Astrocyte of the hippocampus (primary cell): ENCODE data around the gene NKTR.
A peak's percentile ranks its signal among the peaks of the same experiment; 100 is the strongest.

Experiments used
- DNase-seq: peaks from one replicate; pipeline ENCODE4 v3.0.0; 2011; ENCODE audit warnings: low read depth, low spot score

Gene NKTR

DNA sequence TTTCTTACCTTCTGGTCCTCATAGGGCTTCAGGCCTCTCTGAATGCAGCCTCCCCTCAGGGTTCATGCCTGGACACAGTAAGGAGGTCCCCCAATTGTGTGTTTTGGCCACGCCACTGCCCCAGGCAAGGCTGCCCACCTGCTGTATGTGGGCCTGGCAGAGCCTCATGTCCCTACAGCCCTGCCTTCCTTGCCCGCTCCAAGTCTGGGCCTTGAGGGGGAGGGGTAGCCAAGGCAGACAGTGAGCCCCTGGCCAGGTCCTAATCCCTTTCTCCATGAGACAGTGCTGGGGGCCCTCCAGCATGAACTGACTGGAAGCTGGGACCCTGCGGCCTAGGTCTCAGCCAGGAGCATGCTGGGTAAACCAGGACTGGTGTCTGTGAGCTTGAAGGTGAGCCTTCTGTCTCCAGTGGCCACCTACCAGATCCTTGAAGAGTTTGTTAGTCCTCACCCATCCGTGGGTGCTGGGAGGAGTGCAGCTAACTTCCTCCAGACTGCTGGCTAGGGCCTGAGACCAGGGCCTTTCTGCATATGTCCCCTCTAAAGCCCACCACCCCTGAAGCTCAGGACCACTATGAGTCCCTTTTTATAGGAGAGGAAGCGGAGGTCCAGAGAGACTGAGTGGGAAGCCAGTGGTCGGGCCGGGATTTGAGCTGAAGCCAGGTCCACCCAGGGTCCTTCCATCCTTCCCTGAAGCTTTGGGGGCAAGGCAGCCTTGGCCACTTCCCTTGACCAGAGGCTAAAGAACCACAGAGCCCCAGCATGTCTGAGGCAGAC, 61.7 kb downstream of the NKTR start:
- DNase-seq: no peak

DNA sequence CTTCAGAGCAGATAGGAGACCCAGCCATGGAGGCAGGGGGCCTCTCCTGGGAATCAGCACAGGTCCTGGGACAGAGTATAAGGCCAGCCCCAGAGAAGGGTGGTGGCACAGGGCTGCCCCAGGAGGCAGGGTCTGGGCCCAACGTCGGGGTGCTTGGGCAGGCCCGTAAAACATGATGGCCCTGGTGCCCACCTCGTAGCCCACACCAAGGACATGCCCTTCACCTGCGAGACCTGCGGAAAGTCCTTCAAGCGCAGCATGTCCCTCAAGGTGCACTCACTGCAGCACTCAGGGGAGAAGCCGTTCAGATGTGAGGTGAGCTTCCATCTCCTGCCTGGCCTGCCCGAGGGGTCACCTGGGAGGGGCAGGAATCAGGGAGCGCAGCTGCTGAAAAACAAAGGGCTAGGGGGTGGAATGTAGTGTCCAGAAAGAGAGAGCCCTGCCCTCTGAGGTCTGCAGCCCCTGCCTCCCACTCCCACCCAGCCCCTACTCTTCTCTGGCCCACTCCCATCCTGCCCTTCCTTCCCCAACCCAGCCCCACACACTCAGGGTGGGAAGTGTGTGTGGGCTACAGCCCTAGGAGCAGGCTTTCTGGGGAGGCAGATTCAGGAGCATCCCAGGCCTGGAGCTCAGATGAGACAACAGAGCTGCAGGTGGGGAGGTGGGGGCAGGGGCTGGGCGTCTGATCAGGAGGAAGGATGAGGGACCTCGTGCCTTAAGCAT, 62.5 kb downstream of the NKTR start:
- peak; percentile 0 for DNase-seq

DNA sequence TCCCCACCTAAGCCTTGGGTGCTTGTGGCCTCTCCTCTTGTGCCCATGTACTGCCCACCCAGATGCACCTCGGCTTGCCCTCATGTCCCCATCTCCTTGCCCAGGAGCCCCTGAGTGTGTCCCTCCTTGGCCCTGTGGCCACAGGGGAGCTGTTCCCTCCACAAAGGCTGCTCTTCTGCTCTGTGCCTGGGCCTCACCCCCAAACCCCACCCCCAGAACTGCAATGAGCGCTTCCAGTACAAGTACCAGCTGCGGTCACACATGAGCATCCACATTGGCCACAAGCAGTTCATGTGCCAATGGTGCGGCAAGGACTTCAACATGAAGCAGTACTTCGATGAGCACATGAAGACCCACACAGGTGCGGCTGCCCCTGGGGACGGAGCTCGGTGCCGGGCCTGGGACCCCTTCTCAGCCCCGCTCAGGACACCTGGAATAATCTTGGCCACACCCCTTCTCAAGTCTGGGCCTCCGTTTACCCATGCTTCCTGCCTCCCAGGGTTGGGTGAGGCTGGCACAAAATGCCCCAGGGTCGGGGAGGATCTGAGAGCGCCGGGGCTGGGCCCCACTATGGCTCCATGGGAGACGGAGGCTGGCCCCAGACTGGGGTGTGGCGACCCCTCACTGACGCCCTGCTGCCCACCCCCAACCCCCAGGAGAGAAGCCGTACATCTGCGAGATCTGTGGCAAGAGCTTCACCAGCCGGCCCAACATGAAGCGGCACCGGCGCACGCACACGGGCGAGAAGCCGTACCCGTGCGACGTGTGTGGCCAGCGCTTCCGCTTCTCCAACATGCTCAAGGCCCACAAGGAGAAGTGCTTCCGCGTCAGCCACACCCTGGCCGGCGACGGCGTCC, 63.3 kb downstream of the NKTR start:
- peak; percentile 1 for DNase-seq

DNA sequence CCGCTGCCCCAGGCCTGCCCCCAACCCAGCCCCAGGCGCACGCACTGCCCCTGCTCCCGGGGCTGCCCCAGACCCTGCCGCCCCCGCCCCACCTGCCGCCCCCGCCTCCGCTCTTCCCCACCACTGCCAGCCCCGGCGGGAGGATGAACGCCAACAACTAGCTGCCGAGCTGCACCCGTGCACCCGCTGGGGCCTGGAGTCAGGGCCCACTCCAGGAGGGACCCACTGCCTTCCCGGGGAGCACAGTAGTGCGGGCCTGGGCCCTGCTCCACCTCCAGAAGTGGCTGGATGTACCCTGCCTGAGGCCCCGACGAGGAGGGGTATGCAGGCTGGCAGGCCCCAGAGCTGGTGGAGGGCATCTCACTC, 63.9 kb downstream of the NKTR start:
- DNase-seq: no peak

DNA sequence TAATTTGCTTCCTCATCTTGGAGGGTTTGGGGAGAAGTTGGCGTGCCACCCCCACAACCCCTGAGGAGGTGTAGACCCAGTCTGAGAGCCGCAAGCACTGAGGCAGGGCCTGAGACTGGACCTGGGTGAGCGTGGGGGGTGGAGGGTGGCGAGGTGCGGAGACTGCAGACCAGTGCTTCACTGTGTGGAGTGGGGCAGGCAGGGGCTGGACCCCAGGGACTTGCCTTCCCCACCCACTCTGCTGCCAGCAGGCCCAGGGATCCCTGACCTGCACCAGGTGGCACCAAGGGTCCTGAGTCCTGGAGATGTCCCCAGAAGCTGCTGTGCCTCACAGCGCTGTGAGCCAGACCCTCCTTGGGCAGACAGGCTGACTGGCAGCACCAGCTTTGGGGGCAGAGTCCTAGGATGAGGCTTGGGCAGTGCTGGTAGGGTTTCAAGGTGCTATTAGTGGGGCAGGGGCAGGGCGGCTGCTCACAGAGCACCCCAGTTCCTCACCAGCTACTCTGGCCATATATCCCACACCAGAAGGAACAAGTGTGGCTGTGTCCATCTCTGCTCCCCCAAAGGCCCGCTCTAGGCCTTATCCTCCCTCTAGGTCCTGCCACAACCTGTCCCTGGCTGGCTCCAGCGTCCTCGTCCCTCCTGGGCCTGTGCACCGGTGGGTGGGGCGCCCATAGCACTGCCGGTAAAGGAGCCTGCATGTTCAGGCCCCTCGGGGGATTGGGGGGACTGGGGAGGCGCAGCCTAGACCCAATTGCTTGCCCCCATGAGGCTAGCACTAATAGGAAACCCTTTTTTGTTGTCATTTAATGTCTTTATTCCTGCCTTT, 64.8 kb downstream of the NKTR start:
- peak; percentile 0 for DNase-seq

DNA sequence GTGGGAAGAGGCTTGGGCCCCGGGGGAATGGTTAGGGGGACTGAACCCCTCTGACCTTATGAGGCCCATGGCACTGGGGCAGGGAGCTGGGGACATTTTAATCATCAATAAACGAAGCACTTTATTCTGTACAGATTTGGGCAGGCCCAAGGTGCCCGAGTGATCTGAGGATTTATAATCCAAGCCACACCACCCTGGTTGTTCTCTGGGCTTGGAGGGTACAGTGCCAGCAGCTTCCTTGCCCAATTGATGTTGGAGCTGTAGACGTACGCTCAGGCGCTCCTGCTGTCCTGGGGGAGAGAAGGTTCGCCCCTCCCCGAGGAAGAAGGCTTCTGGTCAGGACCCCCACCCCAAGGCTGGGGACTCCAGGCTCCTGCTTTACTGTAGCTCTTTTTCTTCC, 65.5 kb downstream of the NKTR start:
- DNase-seq: peak; percentile 0

DNA sequence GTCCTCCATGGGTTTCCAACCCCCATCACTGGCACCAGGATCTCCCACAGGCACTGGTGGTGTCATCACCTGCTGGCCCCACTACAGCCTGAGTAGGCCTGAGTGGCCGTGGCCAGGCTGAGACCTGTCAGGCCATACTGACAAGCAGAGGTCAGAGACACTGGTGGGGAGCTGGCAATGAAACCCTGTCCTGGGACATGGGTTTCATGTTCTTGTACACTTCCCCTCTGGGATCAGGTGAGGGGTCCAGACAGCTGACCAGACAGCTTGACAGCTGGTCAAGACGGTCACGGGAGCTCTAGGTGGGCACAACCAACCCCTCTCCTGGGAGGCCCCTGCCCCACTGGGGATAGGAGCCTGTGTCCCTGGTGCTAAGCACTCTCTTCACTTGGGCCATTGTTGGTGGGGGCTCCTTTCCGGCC, 66.1 kb downstream of the NKTR start:
- no peak for DNase-seq

DNA sequence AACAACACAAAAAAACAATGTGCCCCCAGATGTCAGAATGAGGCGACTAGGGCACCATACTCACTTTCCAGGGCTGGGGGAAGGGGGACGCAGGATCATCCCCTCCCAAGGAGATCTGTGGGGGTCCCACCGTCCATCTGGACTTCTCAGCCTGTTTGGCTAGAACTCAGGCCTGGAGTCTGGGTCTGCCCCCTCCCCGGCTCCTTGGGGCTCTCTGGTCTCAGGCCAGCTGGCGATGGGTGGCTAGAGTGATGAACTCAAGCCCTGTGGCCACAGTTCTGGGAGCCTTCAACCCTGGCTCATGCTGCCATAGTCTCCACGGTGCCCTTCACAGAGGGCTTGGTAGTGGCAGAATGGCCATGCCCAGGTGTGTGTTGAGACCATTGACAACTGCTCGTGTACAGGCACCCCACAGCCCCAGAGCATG, 66.6 kb downstream of the NKTR start:
- no peak for DNase-seq

DNA sequence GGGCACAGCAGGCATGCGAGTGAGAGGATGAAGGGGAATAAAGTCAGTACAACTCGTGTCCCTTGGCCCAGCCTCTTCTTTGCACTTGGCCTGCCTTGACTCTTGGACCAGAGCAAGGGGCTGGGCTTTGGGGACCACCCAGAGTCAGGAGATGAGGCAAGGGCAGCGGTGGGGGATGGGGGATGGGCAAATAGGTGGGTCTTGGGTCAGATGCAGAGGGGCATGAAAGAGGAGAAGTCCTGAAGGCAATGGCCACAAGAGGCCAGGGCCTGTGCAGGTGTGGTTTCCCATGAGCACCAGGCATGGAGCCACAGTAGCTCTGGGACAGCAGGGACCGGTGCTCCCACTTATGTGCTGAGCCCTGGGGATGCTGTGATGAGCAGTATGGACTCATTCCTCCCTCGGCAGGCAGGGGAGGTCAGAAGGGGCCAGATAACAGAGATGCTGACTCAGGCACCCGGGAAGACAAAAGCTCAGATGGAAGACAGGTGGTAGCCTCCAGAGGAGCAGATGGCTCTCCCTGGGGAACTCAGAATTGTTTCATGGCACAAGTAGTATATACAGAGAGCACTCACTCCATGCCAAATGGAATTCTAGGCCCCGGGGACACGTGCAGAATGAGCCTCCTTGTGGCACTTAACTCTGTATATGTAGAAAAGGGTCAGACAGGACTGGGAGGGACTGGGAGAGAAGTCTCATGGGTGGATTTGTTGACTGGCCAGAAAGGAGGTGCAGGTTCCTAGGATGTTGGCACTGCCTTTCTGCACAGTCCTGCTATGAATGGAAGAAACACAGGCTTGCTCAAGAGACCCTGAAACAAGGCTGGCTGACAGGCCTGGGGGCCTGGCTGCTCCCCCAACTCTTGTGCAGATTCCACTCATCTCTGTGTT, 67.3 kb downstream of the NKTR start:
- no peak for DNase-seq

DNA sequence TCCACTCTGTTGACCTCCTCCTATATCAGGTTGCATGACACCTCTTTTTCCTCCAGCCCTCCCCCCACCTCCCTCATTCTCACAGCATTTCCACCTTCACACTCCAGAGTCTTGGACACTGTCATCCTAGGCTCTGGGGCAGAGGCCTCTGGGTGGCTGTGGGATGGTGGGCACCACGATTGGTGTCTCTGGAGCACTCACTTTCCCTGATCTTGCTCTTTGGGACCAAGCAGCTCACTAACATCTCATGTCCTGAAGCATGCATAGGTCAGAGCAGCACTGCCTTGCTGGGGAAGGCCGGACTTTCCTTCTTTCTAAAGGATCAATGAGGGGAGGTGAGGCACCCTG, 67.9 kb downstream of the NKTR start:
- DNase-seq: no peak

DNA sequence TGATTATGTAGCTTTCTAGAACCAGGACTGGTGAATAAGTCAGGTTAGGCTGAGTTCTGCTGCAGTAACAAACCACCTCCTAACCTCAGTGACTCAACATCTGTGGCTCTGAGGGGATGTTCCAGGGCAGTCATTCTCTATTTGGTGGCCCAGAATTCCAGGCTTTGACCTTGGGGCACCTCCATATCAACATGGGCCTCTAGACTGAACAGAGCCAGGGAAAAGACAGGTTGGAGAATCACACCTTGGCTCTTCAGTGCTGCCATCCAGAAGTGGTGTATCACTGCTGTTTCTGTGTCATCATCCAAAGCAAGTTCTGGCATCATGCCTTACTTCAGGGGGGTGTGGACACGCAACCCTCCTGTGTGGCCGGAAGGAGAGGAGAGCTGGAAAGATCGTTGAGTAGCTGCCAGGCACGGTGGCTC, 68.3 kb downstream of the NKTR start:
- DNase-seq: no peak

DNA sequence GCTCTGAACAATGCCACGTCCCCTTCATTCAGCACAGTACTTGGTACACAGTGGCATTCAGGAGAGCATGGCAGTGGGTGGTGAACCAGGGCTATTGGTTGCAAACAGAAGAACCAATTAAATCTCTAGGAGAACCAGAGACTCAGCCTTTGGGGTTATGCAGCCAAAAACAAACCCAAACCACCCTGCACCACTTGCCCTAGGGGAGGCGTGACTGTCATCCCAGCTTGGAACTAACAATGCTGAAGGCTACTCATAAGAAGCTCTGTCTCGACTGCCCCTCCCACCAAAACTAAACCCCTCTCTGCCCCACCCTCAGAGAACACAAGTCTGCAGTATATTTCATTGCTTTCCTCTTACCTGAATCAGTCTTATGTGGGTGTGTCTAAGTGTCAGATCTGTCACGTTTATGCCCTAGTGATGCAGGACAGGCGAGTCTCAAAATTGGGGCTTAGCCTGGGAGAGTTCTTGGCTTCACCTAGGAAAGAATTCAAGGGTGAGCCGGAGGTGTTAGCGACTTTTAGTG, 69.6 kb downstream of the NKTR start:
- DNase-seq: no peak

DNA sequence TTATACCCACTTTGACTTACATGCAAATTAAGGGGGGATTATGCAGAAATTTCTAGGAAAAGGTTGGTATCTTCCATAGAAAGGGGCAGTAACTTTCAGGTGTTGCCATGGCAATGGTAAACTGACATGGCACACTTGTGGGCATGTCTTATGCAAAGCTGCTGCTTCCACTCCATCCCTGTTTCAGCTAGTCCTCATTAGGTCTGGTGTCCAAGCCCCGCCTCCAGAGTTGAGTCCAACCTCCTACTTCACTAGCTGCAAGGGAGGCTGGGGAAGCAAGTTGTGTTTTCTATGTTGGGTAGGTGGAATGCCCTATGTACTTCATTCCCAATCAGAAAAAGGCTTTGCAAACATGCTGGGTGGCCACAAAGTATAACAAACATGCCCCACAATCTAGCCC, 70.2 kb downstream of the NKTR start:
- no peak for DNase-seq

DNA sequence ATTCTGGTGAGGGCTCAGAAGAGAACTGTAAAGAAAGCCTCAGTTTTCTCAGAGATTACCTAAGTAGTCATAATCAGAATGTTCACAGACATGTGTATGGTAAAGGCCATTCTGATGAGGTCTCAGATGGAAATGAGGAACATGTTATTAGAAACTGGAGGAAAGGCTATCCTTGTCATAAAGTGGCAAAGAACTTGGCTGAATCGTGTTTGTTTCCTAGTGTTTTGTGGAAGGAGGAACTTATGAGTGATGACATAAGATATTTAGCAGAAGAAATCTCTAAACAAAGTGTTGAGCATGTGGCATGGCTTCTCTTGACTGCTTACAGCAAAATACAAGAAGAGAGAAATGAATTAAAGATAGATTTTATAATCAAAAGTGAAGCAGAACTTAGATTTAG, 72.0 kb downstream of the NKTR start:
- DNase-seq: no peak

DNA sequence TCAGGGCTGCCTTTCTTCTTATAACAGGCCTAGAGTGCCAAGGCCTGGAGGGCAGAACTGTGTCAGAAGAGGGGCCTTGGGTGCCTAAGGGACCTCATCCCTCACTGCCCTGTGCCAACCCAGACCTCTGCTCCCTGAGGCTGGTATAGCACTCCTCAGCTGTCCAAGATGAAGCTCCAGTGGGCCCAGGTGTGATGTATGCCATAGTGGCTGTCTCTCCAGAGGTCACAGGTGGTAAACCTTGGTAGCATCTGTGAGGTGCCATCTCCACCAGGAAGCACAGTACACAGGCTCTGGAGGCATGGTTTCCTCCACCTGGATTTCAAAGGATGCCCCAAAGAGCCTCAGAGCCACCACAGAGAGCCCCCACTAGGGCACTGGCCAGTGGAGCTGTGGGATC, 72.6 kb downstream of the NKTR start:
- DNase-seq: no peak

DNA sequence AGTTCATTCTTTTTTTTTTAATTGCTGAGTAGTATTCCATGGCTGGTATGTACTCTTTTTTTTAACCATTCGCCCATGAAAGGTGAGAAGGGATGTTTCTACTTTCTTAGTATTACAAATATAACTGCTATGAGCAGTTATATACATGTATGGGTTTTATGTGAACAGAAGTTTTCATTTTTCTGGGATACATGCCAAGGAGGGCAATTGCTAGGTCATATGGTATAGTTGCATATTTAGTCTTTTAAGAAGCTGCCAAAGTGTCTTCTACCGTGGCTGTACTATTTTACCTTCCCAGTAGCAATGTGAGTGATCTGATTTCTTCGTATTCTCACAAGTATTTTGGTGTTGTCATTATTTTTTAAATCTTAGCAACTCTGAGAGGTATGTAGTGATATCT, 73.7 kb downstream of the NKTR start:
- DNase-seq: no peak

DNA sequence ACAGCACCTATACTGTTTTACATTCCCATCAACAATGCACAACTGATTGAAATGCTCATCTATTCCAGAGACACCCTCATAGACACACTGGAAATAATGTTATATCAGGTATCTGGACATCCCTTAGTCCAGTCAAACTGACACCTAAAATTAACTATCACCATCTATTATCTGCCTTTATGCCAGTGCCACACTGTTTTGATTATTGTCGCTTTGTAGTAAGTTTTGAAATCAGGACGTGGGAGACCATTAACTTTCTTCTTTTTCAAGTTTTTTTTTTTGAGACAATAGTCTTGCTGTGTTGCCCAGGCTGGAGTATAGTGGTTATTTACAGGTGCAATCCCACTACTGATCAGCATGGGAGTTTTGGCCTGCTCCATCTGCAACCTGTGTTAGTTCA, 75.4 kb downstream of the NKTR start:
- no peak for DNase-seq

DNA sequence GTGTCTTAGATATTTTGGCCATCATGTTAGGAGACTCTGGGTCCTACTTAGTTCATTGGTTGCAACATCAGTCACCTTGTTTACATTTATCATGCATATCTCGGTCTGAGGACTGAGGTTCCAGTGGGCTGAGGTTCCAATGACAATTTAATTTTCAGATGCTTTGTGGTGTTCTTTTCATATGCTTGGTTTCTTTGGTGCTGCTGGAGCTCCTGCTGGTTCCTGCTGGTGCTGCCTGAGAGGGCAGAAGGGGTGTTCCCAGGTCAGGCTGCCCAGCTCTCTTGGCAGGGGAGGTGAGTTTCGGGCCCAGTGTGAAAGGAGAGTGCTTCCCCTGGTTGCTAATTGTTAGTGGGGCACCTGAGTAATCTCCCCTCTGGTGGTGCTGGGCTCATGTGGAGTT, 78.0 kb downstream of the NKTR start:
- no peak for DNase-seq

DNA sequence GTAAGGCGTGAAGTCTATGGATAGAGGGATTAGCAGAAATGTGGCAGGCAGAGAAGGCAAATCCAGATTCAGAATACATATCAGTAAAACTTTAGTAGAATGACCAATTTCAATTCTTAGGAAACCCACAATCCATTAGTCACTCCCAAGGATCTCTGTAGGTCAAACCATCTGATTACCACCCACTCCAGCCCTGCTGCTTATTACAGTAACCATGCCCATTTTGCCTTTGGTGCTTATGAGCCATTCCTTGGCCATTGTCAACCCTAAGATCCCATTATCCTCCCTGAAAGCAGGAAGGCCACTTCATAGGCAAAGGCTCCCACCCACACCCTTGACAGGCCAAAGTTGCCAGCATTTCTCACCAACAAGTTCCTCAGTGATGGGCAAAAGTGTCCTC, 79.8 kb downstream of the NKTR start:
- no peak for DNase-seq

DNA sequence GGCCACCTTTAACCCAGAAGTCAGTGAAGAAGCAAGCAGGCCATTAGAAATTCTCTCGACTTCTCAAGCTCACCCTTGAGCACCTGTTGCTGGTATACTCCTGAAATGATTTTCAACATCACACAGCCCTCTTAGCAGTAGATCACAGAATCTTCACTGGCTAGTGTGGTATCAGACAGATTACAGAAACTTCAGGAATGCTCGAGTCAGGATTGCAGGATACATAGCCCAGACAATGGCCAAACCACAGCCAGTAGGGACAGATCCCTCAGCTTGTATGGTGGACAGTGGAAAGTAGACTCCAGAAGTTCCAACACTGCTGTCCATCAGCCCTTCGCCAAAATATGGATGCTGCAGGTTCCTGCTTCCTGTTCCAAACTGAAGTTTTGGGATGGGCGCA, 80.3 kb downstream of the NKTR start:
- no peak for DNase-seq
